ENCODE results near the gene KLHL14.

KLHL14 gene

GRCh38 chr18:32770054-32770665 is 2.7 kb downstream of the KLHL14 start:
- no peak for FAIRE-seq

GRCh38 chr18:32769586-32770053 is 3.2 kb downstream of the KLHL14 start:
- FAIRE-seq: no peak

GRCh38 chr18:32769071-32769585 is 3.7 kb downstream of the KLHL14 start:
- FAIRE-seq: no peak

- FAIRE-seq: no peak
Measured at GRCh38 chr18:32767400-32767799, 5.4 kb downstream of the KLHL14 start.

GRCh38 chr18:32764611-32765244 is 8.1 kb downstream of the KLHL14 start:
- no peak for FAIRE-seq

- no peak for FAIRE-seq
Measured at GRCh38 chr18:32763293-32763692, 9.5 kb downstream of the KLHL14 start.

- no peak for FAIRE-seq
Measured at GRCh38 chr18:32761231-32761630, 11.6 kb downstream of the KLHL14 start.

GRCh38 chr18:32760391-32760790 is 12.4 kb downstream of the KLHL14 start:
- no peak for FAIRE-seq

- FAIRE-seq: no peak
Measured at GRCh38 chr18:32759611-32760167, 13.1 kb downstream of the KLHL14 start.

- FAIRE-seq: no peak
Measured at GRCh38 chr18:32754508-32755263, 18.1 kb downstream of the KLHL14 start.

GRCh38 chr18:32753656-32754260 is 19.1 kb downstream of the KLHL14 start:
- no peak for FAIRE-seq

- FAIRE-seq: no peak
Measured at GRCh38 chr18:32750328-32750727, 22.5 kb downstream of the KLHL14 start.

- no peak for FAIRE-seq
Measured at GRCh38 chr18:32749809-32750208, 23.0 kb downstream of the KLHL14 start.

GRCh38 chr18:32742579-32742978 is 30.2 kb downstream of the KLHL14 start:
- FAIRE-seq: no peak

- FAIRE-seq: no peak
Measured at GRCh38 chr18:32735781-32736180, 37.0 kb downstream of the KLHL14 start.

- FAIRE-seq: no peak
Measured at GRCh38 chr18:32734442-32734841, 38.4 kb downstream of the KLHL14 start.

- FAIRE-seq: no peak
Measured at GRCh38 chr18:32732165-32732564, 40.7 kb downstream of the KLHL14 start.

- no peak for FAIRE-seq
Measured at GRCh38 chr18:32730620-32731091, 42.2 kb downstream of the KLHL14 start.

GRCh38 chr18:32730068-32730467 is 42.8 kb downstream of the KLHL14 start:
- FAIRE-seq: no peak

- FAIRE-seq: no peak
Measured at GRCh38 chr18:32724071-32724749, 48.6 kb downstream of the KLHL14 start.

- no peak for FAIRE-seq
Measured at GRCh38 chr18:32722279-32722678, 50.5 kb downstream of the KLHL14 start.

GRCh38 chr18:32717126-32717525 is 55.7 kb downstream of the KLHL14 start:
- FAIRE-seq: no peak

All from colon (tissue), 2 donors.